ENCODE measurements around the gene GJB1.

Gene GJB1

GRCh38 chrX:71236836-71237235, 13.8 kb downstream of the GJB1 start:
- Histone ChIP-seq H4K20me1 (ENCODE audit: insufficient read depth, low read length) (no peaks in the 10 kb centered on the region), H3K4me2 (ENCODE audit: low read length) (no peak overlapping the region), H3K9me2 (ENCODE audit: low read depth, low read length) (no peaks in the 10 kb centered on the region), H3K4me1 (ENCODE audit: insufficient read depth, low read length, severe bottlenecking) (peaks cover under 1% of the 10 kb centered on the region), H3K4me3 (ENCODE audit: low read depth, low read length, poor library complexity, severe bottlenecking) (no peak overlapping the region), H3F3A (ENCODE audit: insufficient read depth, low read length) (no peaks in the 10 kb centered on the region), H3K27ac (ENCODE audit: low read depth, low read length, poor library complexity, severe bottlenecking) (no peak overlapping the region), H3K36me3 (ENCODE audit: insufficient read depth, low read length) (peaks cover 24% of the 10 kb centered on the region), H3K9me3 (ENCODE audit: low read length) (no peaks in the 10 kb centered on the region), H2AFZ (ENCODE audit: low read length) (no peak overlapping the region), H3K9ac (ENCODE audit: low read length) (no peak overlapping the region), H3K27me3 (ENCODE audit: insufficient read depth, low read length) (no peaks in the 10 kb centered on the region), H3K79me2 (ENCODE audit: insufficient read depth, low read length) (no peaks in the 10 kb centered on the region)
- TF ChIP-seq EZH2 (IDR thresholded peaks at IDR 0.05; ENCODE audit: borderline replicate concordance, low read length) (no peak), CTCF (IDR thresholded peaks at IDR 0.05; ENCODE audit: low read length) (no peak)

- Histone ChIP-seq H3K9ac (ENCODE audit: low read length) (no peak overlapping the region), H3K4me3 (ENCODE audit: low read depth, low read length, poor library complexity, severe bottlenecking) (no peak overlapping the region), H2AFZ (ENCODE audit: low read length) (no peak overlapping the region), H3K36me3 (ENCODE audit: insufficient read depth, low read length) (peaks cover 53% of the 10 kb centered on the region), H3K79me2 (ENCODE audit: insufficient read depth, low read length) (no peaks in the 10 kb centered on the region), H3K27ac (ENCODE audit: low read depth, low read length, poor library complexity, severe bottlenecking) (no peak overlapping the region), H3K27me3 (ENCODE audit: insufficient read depth, low read length) (no peaks in the 10 kb centered on the region), H3F3A (ENCODE audit: insufficient read depth, low read length) (no peaks in the 10 kb centered on the region), H4K20me1 (ENCODE audit: insufficient read depth, low read length) (no peaks in the 10 kb centered on the region), H3K9me3 (ENCODE audit: low read length) (no peaks in the 10 kb centered on the region), H3K4me1 (ENCODE audit: insufficient read depth, low read length, severe bottlenecking) (no peaks in the 10 kb centered on the region), H3K4me2 (ENCODE audit: low read length) (no peak overlapping the region), H3K9me2 (ENCODE audit: low read depth, low read length) (no peaks in the 10 kb centered on the region)
- TF ChIP-seq EZH2 (IDR thresholded peaks at IDR 0.05; ENCODE audit: borderline replicate concordance, low read length): no peak
- no peak for TF ChIP-seq CTCF (IDR thresholded peaks at IDR 0.05; ENCODE audit: low read length)
These were observed 16.8 kb downstream of the GJB1 start for GRCh38 chrX:71239781-71240180.

GRCh38 chrX:71241301-71241700, 18.3 kb downstream of the GJB1 start:
- Histone ChIP-seq H3K9me2 (ENCODE audit: low read depth, low read length) (no peaks in the 10 kb centered on the region), H3F3A (ENCODE audit: insufficient read depth, low read length) (no peaks in the 10 kb centered on the region)

More at GRCh38 chrX:71241301-71241700, 18.3 kb downstream of the GJB1 start:
- H3K9me3 ChIP-seq (ENCODE audit: low read length): no peaks in the 10 kb centered on the region
- H3K79me2 ChIP-seq (ENCODE audit: insufficient read depth, low read length): no peaks in the 10 kb centered on the region
- no peak overlapping the region for H3K27ac ChIP-seq (ENCODE audit: low read depth, low read length, poor library complexity, severe bottlenecking)
- no peaks in the 10 kb centered on the region for H4K20me1 ChIP-seq (ENCODE audit: insufficient read depth, low read length)
- no peak for TF ChIP-seq CTCF (IDR thresholded peaks at IDR 0.05; ENCODE audit: low read length)
- no peak for TF ChIP-seq EZH2 (IDR thresholded peaks at IDR 0.05; ENCODE audit: borderline replicate concordance, low read length)
- H3K36me3 ChIP-seq (ENCODE audit: insufficient read depth, low read length): peaks cover 65% of the 10 kb centered on the region
- H3K4me2 ChIP-seq (ENCODE audit: low read length): no peak overlapping the region
- H3K4me3 ChIP-seq (ENCODE audit: low read depth, low read length, poor library complexity, severe bottlenecking): no peak overlapping the region
- H3K27me3 ChIP-seq (ENCODE audit: insufficient read depth, low read length): no peaks in the 10 kb centered on the region
- H3K9ac ChIP-seq (ENCODE audit: low read length): no peak overlapping the region
- no peak overlapping the region for H2AFZ ChIP-seq (ENCODE audit: low read length)
- H3K4me1 ChIP-seq (ENCODE audit: insufficient read depth, low read length, severe bottlenecking): no peaks in the 10 kb centered on the region
